ENCODE measurements around the gene GRK4. TPM values are rescaled to one million over a fixed set of nuclear protein-coding genes. Genes with fewer than 3 reads are reported as not detected.
A peak's percentile ranks its signal among the peaks of the same experiment; 100 is the strongest.
"Not testable (repeated sequence)": the region's sequence is repeated elsewhere in the genome, so short reads cannot be mapped to it uniquely, and the experiment has no call there.

The GRK4 gene
- total RNA-seq, 4 donors from 2014 or later = 0.95 to 17.3 (median 1.5) TPM

DNA sequence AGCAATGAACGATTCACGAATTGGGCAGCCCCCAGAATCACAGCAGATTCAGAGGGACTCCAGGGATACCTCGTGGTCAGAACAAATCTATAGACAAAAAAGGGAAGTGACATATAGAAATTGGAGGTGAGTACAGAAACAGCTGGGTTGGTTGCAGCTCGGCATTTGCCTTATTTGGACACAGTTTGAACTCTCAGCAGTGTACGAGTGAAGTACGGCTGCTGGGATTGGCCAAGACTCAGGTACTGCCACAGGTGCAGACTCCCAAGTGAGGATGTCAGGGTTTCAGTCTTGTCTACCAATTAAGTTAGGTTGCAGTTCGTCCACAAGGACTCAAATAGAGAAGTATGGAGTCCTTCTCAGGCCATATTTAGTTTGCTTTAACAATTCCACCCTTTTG is 82.8 kb downstream of the GRK4 start:
- Histone ChIP-seq H3K27ac (peak overlapping the region in 2 of 4 donors; percentile 41 to 65), H3K4me1 (peaks cover 0 to 18% (median 9%) of the 10 kb centered on the region in 4 donors), H3K4me3 (no peak overlapping the region), H3K27me3 (no peaks in the 10 kb centered on the region), H3K36me3 (no peaks in the 10 kb centered on the region), H3K9me3 (no peaks in the 10 kb centered on the region)
- TF ChIP-seq CTCF (IDR thresholded peaks at IDR 0.05) (no peak), POLR2A (IDR thresholded peaks at IDR 0.05) (no peak)
- DNase-seq = no peak

DNA sequence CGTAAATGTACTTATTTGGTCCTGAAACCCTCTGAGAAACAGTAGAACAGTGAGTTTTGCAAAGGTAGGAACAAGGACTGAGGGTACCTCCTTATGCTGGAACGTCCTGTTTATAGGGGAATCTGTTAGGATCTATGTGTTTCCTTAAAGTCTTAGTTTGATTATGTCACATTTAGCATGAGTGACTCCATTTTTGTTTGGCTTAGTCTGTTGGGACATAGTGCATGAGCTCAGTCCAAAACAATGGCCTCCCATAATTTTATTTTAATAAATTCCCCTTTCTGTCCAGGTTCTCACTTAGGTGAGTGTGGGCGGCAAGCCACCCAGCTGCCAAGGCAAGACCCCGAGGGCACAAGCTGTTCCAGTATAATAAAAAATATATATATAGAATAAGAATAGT is 83.3 kb downstream of the GRK4 start:
- peaks cover 0 to 18% (median 7%) of the 10 kb centered on the region in 4 donors for H3K4me1 ChIP-seq
- DNase-seq = no peak
- no peak overlapping the region for H3K4me3 ChIP-seq
- no peak for TF ChIP-seq POLR2A (IDR thresholded peaks at IDR 0.05)
- H3K36me3 ChIP-seq = no peaks in the 10 kb centered on the region
- no peaks in the 10 kb centered on the region for H3K9me3 ChIP-seq
- H3K27ac ChIP-seq = peak overlapping the region in 3 of 4 donors; percentile 41 to 68 (median 65)
- no peaks in the 10 kb centered on the region for H3K27me3 ChIP-seq

GRCh38 chr4:3047464-3048286 is 84.3 kb downstream of the GRK4 start:
- no peaks in the 10 kb centered on the region for H3K27me3 ChIP-seq
- no peaks in the 10 kb centered on the region for H3K36me3 ChIP-seq
- no peaks in the 10 kb centered on the region for H3K9me3 ChIP-seq
- H3K4me1 ChIP-seq = peaks cover 0 to 18% (median 7%) of the 10 kb centered on the region in 4 donors
- DNase-seq = peak; percentile 79 to 93 (median 86)
- TF ChIP-seq POLR2A (IDR thresholded peaks at IDR 0.05) (no peak), CTCF (IDR thresholded peaks at IDR 0.05) (peak; percentile 25 to 84 (median 74))
- peak overlapping the region in 3 of 4 donors; percentile 24 to 56 (median 47) for H3K4me3 ChIP-seq
- peak overlapping the region; percentile 53 to 83 (median 66) for H3K27ac ChIP-seq

DNA sequence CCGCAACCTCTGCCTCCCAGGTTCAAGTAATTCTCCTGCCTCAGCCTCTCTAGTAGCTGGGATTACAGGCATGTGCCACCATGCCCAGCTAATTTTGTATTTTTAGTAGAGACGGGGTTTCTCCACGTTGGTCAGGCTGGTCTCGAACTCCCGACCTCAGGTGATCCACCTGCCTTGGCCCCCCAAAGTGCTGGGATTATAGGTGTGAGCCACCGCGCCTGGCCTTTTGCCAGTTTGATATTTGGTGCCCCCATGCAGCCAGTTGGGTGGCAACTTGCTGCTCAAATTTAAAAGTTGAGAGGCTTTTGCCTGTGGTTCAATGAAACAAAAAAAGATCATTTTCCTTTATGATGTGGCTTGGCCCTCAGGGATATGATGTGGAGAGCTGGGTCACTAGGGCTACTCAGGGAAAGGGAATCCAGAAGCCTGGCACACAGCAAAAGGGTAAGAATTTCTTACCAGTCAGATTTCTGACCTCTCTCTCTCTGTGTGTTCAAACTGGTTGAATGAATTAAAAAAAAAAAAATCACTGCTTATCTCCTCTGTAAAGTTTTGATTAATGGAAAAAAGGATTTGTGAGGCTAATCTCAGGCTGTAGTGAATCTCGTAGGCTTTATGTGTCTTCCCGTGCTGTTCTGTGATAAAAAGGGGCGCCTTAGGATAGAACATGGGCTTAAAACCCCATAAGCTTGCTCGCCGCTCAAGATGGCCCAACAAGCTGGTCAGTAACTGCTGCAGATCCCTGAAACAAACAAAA is 87.9 kb downstream of the GRK4 start:
- H3K4me3 ChIP-seq, DNase-seq, H3K4me1 ChIP-seq, H3K36me3 ChIP-seq, H3K27ac ChIP-seq, H3K27me3 ChIP-seq, H3K9me3 ChIP-seq: not testable (repeated sequence)

GRCh38 chr4:3054169-3054759 is 90.9 kb downstream of the GRK4 start:
- no peak for DNase-seq
- H3K9me3 ChIP-seq = no peaks in the 10 kb centered on the region
- TF ChIP-seq CTCF (IDR thresholded peaks at IDR 0.05) (no peak), POLR2A (IDR thresholded peaks at IDR 0.05) (no peak)
- H3K4me3 ChIP-seq = no peak overlapping the region
- H3K27me3 ChIP-seq = no peaks in the 10 kb centered on the region
- no peaks in the 10 kb centered on the region for H3K4me1 ChIP-seq
- no peak overlapping the region for H3K27ac ChIP-seq
- no peaks in the 10 kb centered on the region for H3K36me3 ChIP-seq

- Histone ChIP-seq H3K36me3 (no peaks in the 10 kb centered on the region), H3K4me3 (no peak overlapping the region), H3K9me3 (no peaks in the 10 kb centered on the region), H3K27me3 (no peaks in the 10 kb centered on the region), H3K4me1 (no peaks in the 10 kb centered on the region), H3K27ac (no peak overlapping the region)
- no peak for TF ChIP-seq POLR2A (IDR thresholded peaks at IDR 0.05)
- TF ChIP-seq CTCF (IDR thresholded peaks at IDR 0.05) = no peak
- no peak for DNase-seq
These were observed 96.6 kb downstream of the GRK4 start for GRCh38 chr4:3059943-3060342.
